GM12878 (cell line): ENCODE data around the gene HSPA12B. TPM values are rescaled to one million over a fixed set of nuclear protein-coding genes. Genes with fewer than 3 reads are reported as not detected.

Experiments used
- ATAC-seq: fragments of 200-7000 bp; cut with Tn5 transposase; 3 replicates; pipeline ENCODE4 v1.9.1; 2020; ENCODE audit warnings: mild to moderate bottlenecking, moderate library complexity
- BruUV-seq: library from RNA; stranded (reverse); fragments of 400-500 nt; replicated peaks from 2 replicates; lab custom pipeline; 2021; lab: Mats Ljungman, UMichigan
- CTCF ChIA-PET: fragments of 300-600 bp; sonication (Branson Sonifier 250); formaldehyde crosslinking; extraction: SDS; loops from one replicate; lab custom pipeline; 2021; ENCODE audit warnings: inconsistent platforms; lab: Yijun Ruan, JAX
- POLR2A ChIA-PET: fragments of 350-600 bp; formaldehyde crosslinking; extraction: SDS; loops from one replicate; lab custom pipeline; 2021; ENCODE audit warnings: inconsistent platforms; lab: Charles Lee
- RAD21 ChIA-PET: fragments of 300-600 bp; sonication (Branson Sonifier 250); formaldehyde crosslinking; loops from one replicate; lab custom pipeline; 2023; ENCODE audit warnings: antibody characterized with exemption; ENCODE audit not compliant: unreplicated experiment; lab: Charles Lee
- SMC1A ChIA-PET: fragments of 300-600 bp; sonication (Branson Sonifier 250); formaldehyde crosslinking; loops from one replicate; lab custom pipeline; 2023; ENCODE audit not compliant: unreplicated experiment, uncharacterized antibody; lab: Charles Lee
- DNase-seq: peaks from one replicate; pipeline ENCODE4 v3.0.0-alpha.2; 2011; ENCODE audit warnings: low read depth, low spot score
- FAIRE-seq: peaks from 3 replicates; lab custom pipeline; 2011; peaks lifted over from hg19 to GRCh38; lab: Jason Lieb, UNC
- H2AFZ ChIP-seq: 2 replicates; pipeline ENCODE4 v1.6.0; 2011; ENCODE audit warnings: low read depth, low read length, control low read depth; ENCODE audit not compliant: control insufficient read depth
- H3K27ac ChIP-seq: 2 replicates; pipeline ENCODE4 v1.5.1; 2011; ENCODE audit warnings: control low read depth; ENCODE audit not compliant: control insufficient read depth, insufficient read depth
- H3K27me3 ChIP-seq, 2 experiments: replicated peaks in 1 of 2; 2 replicates each; pipeline versions ENCODE4 v1.6.0 to v1.6.1; 2011; ENCODE audit warnings: low read length in 1 of 2; ENCODE audit not compliant: control insufficient read depth in 2 of 2, insufficient read depth in 2 of 2
- H3K36me3 ChIP-seq, 2 experiments: 2 replicates each; pipeline ENCODE4 v1.5.1; 2011; ENCODE audit warnings: low read length in 1 of 2; ENCODE audit not compliant: control insufficient read depth in 2 of 2, insufficient read depth in 2 of 2
- H3K4me1 ChIP-seq: 2 replicates; pipeline ENCODE4 v1.6.1; 2011; ENCODE audit warnings: mild to moderate bottlenecking, low read length, moderate library complexity, mixed read lengths; ENCODE audit not compliant: control insufficient read depth, insufficient read depth
- H3K4me2 ChIP-seq: 2 replicates; pipeline ENCODE4 v1.6.0; 2011; ENCODE audit warnings: control low read depth; ENCODE audit not compliant: control insufficient read depth, insufficient read depth
- H3K4me3 ChIP-seq: fragments of 200-600 bp; sonication (generic); 2 replicates; pipeline ENCODE4 v1.5.1; 2016
- H3K79me2 ChIP-seq: 2 replicates; pipeline ENCODE4 v1.6.0; 2011; ENCODE audit warnings: low read length; ENCODE audit not compliant: control insufficient read depth, insufficient read depth
- H3K9ac ChIP-seq: 2 replicates; pipeline ENCODE4 v1.8.0; 2011; ENCODE audit warnings: low read length, control low read depth, mixed read lengths; ENCODE audit not compliant: control insufficient read depth, insufficient read depth
- H3K9me3 ChIP-seq: replicated peaks from 3 replicates; pipeline ENCODE4 v1.5.1; 2011; ENCODE audit warnings: mild to moderate bottlenecking, low read length; ENCODE audit not compliant: control insufficient read depth, insufficient read depth
- H4K20me1 ChIP-seq: 2 replicates; pipeline ENCODE4 v1.6.0; 2011; ENCODE audit not compliant: control insufficient read depth, insufficient read depth
- BHLHE40 ChIP-seq, 2 experiments: fragments of 450-650 bp in 1 of 2; IDR thresholded peaks; 2 replicates each; pipeline ENCODE4 v1.6.1; 2011 to 2017; ENCODE audit warnings: low read depth in 2 of 2, borderline replicate concordance in 1 of 2, improper control_type of control experiment in 1 of 2, low read length in 1 of 2, mild to moderate bottlenecking in 1 of 2
- CHD4 ChIP-seq: fragments of 200-600 bp; sonication (generic); IDR thresholded peaks from 2 replicates; pipeline ENCODE4 v1.6.1; 2016; ENCODE audit warnings: mild to moderate bottlenecking
- DPF2 ChIP-seq: fragments of 450-650 bp; IDR thresholded peaks from 2 replicates; pipeline ENCODE4 v1.6.1; 2017; ENCODE audit warnings: mild to moderate bottlenecking
- E2F8 ChIP-seq: fragments of 450-650 bp; IDR thresholded peaks from 2 replicates; pipeline ENCODE4 v1.6.1; 2018; ENCODE audit warnings: mild to moderate bottlenecking, low read depth, moderate library complexity; ENCODE audit not compliant: partially characterized antibody
- EGR1 ChIP-seq, 2 experiments: IDR thresholded peaks; 1 replicate in 1 of 2; 2 replicates in 1 of 2; pipeline ENCODE4 v1.6.1; 2011 to 2012; ENCODE audit warnings: low read depth in 2 of 2, low read length in 2 of 2, borderline replicate concordance in 1 of 2, mild to moderate bottlenecking in 1 of 2, moderate library complexity in 1 of 2
- ESRRA ChIP-seq: IDR thresholded peaks from 2 replicates; pipeline ENCODE4 v1.6.1; 2012; ENCODE audit warnings: mild to moderate bottlenecking, low read length, improper control_type of control experiment
- EZH2 ChIP-seq: IDR thresholded peaks from 2 replicates; pipeline ENCODE4 v1.6.1; 2012; ENCODE audit warnings: low read depth, mild to moderate bottlenecking, control low read depth, inconsistent platforms, low read length, borderline replicate concordance; ENCODE audit not compliant: control insufficient read depth
- HDGF ChIP-seq: fragments of 450-650 bp; IDR thresholded peaks from 2 replicates; pipeline ENCODE4 v1.6.1; 2016; ENCODE audit warnings: antibody characterized with exemption
- MYC ChIP-seq: IDR thresholded peaks from 2 replicates; pipeline ENCODE4 v1.6.1; 2011; ENCODE audit warnings: mild to moderate bottlenecking, low read length, moderate library complexity, inconsistent platforms; ENCODE audit not compliant: insufficient read depth, insufficient replicate concordance, insufficient read length, severe bottlenecking
- NFXL1 ChIP-seq: fragments of 450-650 bp; IDR thresholded peaks from 2 replicates; pipeline ENCODE4 v1.6.1; 2017; ENCODE audit warnings: antibody characterized with exemption, mild to moderate bottlenecking, borderline replicate concordance
- NKRF ChIP-seq: fragments of 450-650 bp; conservative IDR thresholded peaks from 2 replicates; pipeline ENCODE4 v1.6.1; 2017; ENCODE audit warnings: mild to moderate bottlenecking, moderate library complexity
- SP1 ChIP-seq: IDR thresholded peaks from one replicate; pipeline ENCODE4 v1.6.1; 2011; ENCODE audit warnings: low read depth, low read length
- SUZ12 ChIP-seq: fragments of 200-600 bp; sonication (generic); IDR thresholded peaks from one replicate; pipeline ENCODE4 v1.6.1; 2018; ENCODE audit warnings: antibody characterized with exemption, mild to moderate bottlenecking; ENCODE audit not compliant: unreplicated experiment
- TBL1XR1 ChIP-seq: IDR thresholded peaks from 2 replicates; pipeline ENCODE4 v1.6.1; 2012; ENCODE audit warnings: low read depth, low read length, improper control_type of control experiment
- WGBS: methylation state at CpG from one replicate; pipeline ENCODE4 v1.1.6; 2016; ENCODE audit warnings: low lambda C conversion rate; ENCODE audit not compliant: insufficient replicate concordance, insufficient coverage; ENCODE audit errors: missing lambda C conversion rate; 5-methylcytosine and 5-hydroxymethylcytosine counted together
- in situ Hi-C: fragments of 300-500 bp; cut with MboI; formaldehyde crosslinking; loops from 9 replicates; pipeline ENCODE4 v1.14.3; 2018; ENCODE audit warnings: mixed read lengths
- intact Hi-C: fragments of 100-400 bp; cut with micrococcal nuclease; formaldehyde crosslinking; loops from one replicate; pipeline ENCODE4 v1.14.2; 2022; ENCODE audit not compliant: unreplicated experiment
- polyA plus RNA-seq, 11 experiments: library from polyadenylated mRNA; depleted of rRNA in 4 of 11; unstranded in 6 of 11; stranded (reverse) in 5 of 11; fragments of >200 nt; fragmentation: Nextera tagmentation in 4 of 11; fragmentation: Illumina TruSeq in 1 of 11; extraction: Ambion mirVana in 4 of 11; extraction: Trizol in 1 of 11; gene quantifications; 1 replicate in 1 of 11; 2 replicates in 10 of 11; pipeline versions ENCODE4 v1.2.1 to v1.2.3, GENCODE V29; 2011 to 2016; ENCODE audit warnings: inconsistent platforms in 2 of 11, missing spikeins in 2 of 11, low read depth in 1 of 11
- total RNA-seq, 4 experiments: library from RNA; depleted of rRNA in 3 of 4; stranded (reverse); fragments of >200 nt in 3 of 4; fragmentation: Illumina TruSeq in 1 of 4; extraction: Trizol in 1 of 4; gene quantifications; 2 replicates each; pipeline versions ENCODE4 v1.2.1 to v1.2.3, GENCODE V29; 2013 to 2021

The HSPA12B gene
- total and polyA plus RNA-seq, 10 of the 15 experiments (the other 5 are each of a cell fraction or from before 2014, with no cell fraction given), result 0.08 TPM; not detected in 9

GRCh38 chr20:3766422-3767109 lies 34.1 kb downstream of the HSPA12B start:
- DNase-seq (no peak), ATAC-seq (no peak), FAIRE-seq (no peak)
- WGBS, result under 1% methylated on average over 9 of the region's 9 CpGs
- no peaks in the 10 kb centered on the region for H3K27me3 ChIP-seq
- peaks cover 14% of the 10 kb centered on the region for H3K79me2 ChIP-seq
- no TSS peak for BruUV-seq
- no peaks in the 10 kb centered on the region for H4K20me1 ChIP-seq
- in situ Hi-C loops (no loop called here), intact Hi-C loops (loop anchor here (2.0 to 5.0 kb wide), 3 partner anchors 14 to 89 kb away; no protein-coding TSS in a partner anchor)
- no peak for TF ChIP-seq CHD4
- no peak for TF ChIP-seq BHLHE40 (IDR thresholded peaks at IDR 0.05; ENCODE audit: borderline replicate concordance in 1 of 2, low read depth in 2 of 2, low read length in 1 of 2)
- TF ChIP-seq EZH2, result no peak
- TF ChIP-seq NKRF, result no peak
- no peak for TF ChIP-seq NFXL1
- TF ChIP-seq ESRRA, result no peak
- no peak for TF ChIP-seq DPF2
- TF ChIP-seq EGR1 (IDR thresholded peaks at IDR 0.05; ENCODE audit: borderline replicate concordance in 1 of 2, low read depth in 2 of 2, low read length in 2 of 2), result no peak
- no peak for TF ChIP-seq SUZ12
- no peak for TF ChIP-seq E2F8
- no peak for TF ChIP-seq TBL1XR1
- no peak for TF ChIP-seq HDGF
- no peak for TF ChIP-seq MYC
- no peak for TF ChIP-seq SP1
- no peaks in the 10 kb centered on the region for H3K9me3 ChIP-seq
- no peaks in the 10 kb centered on the region; a peak in 1 of 4 replicates for H3K36me3 ChIP-seq
- peak overlapping the region; percentile 89 for H3K4me3 ChIP-seq
- H3K9ac ChIP-seq, result peak overlapping the region; percentile 82
- H3K4me2 ChIP-seq, result peak overlapping the region; percentile 94
- ChIA-PET CTCF (interaction anchor here (1.1 to 5.7 kb wide), 8 partner anchors 9 to 306 kb away, joined by 3 to 52 read pairs (median 15); partner anchors contain the start of gene CENPB), RAD21 (interaction anchor here (1.3 to 1.4 kb wide), 2 partner anchors 54 to 90 kb away, joined by 3 to 7 read pairs; partner anchors contain the start of gene AP5S1), SMC1A (interaction anchor here (0.6 to 0.7 kb wide), 2 partner anchors 81 to 88 kb away, joined by 3 to 4 read pairs; no protein-coding TSS in a partner anchor), POLR2A (interaction anchor here (0.6 to 2.5 kb wide), 3 partner anchors 13 to 336 kb away, joined by 5 to 10 read pairs (median 9); partner anchors contain the start of gene AP5S1)
- H3K27ac ChIP-seq, result no peak overlapping the region
- H3K4me1 ChIP-seq, result peaks cover 24% of the 10 kb centered on the region
- peak overlapping the region; percentile 96 for H2AFZ ChIP-seq
